Upper lobe of left lung (tissue), 6 donors: ENCODE measurements around the gene VAV2. TPM values are rescaled to one million over a fixed set of nuclear protein-coding genes. Genes with fewer than 3 reads are reported as not detected.

Source experiments
- ATAC-seq, 2 donors: fragments of 200-7000 bp; cut with Tn5 transposase; one replicate each; pipeline ENCODE4 v1.9.1; 2022; ENCODE audit warnings: mild to moderate bottlenecking in 2 of 2, moderate library complexity in 2 of 2; ENCODE audit not compliant: low FRiP score in 2 of 2
- DNase-seq, 2 donors: peaks; one replicate each; pipeline ENCODE4 v3.0.0-alpha.2; 2019 to 2020
- H3K27ac ChIP-seq, 4 donors: fragments of 200-600 bp; sonication (generic); one replicate each; pipeline ENCODE4 v1.5.1; 2016 to 2019
- H3K27me3 ChIP-seq, 4 donors: fragments of 200-600 bp; sonication (generic); one replicate each; pipeline ENCODE4 v1.5.1; 2017 to 2019
- H3K36me3 ChIP-seq, 4 donors: fragments of 200-600 bp; sonication (generic); one replicate each; pipeline ENCODE4 v1.5.1; 2016 to 2019
- H3K4me1 ChIP-seq, 4 donors: fragments of 200-600 bp; sonication (generic); one replicate each; pipeline ENCODE4 v1.5.1; 2018 to 2019
- H3K4me3 ChIP-seq, 4 donors: fragments of 200-600 bp; sonication (generic); one replicate each; pipeline ENCODE4 v1.5.1; 2017 to 2019; ENCODE audit warnings: mild to moderate bottlenecking in 2 of 4, moderate library complexity in 1 of 4
- H3K9me3 ChIP-seq, 4 donors: fragments of 200-600 bp; sonication (generic); one replicate each; pipeline ENCODE4 v1.5.1; 2018 to 2019
- EP300 ChIP-seq, 4 donors: sonication (generic); formaldehyde crosslinking; IDR thresholded peaks; one replicate each; pipeline ENCODE4 v1.5.1; 2017; ENCODE audit warnings: antibody characterized with exemption in 4 of 4, control low read depth in 2 of 4
- POLR2A ChIP-seq, 4 donors: fragments of 450-650 bp; IDR thresholded peaks; one replicate each; pipeline ENCODE4 v1.5.1; 2016 to 2017; ENCODE audit warnings: antibody characterized with exemption in 4 of 4, mild to moderate bottlenecking in 2 of 4
- POLR2AphosphoS5 ChIP-seq, 2 donors: sonication (generic); formaldehyde crosslinking; IDR thresholded peaks; one replicate each; pipeline ENCODE4 v1.5.1; 2017; ENCODE audit warnings: antibody characterized with exemption in 2 of 2
- WGBS, 2 donors: methylation state at CpG; one replicate each; pipeline ENCODE4 v1.1.5; 2017 to 2018; 5-methylcytosine and 5-hydroxymethylcytosine counted together
- total RNA-seq, 6 donors: library from RNA; depleted of rRNA in 4 of 6; stranded (reverse); fragments of >200 nt in 4 of 6; gene quantifications; one replicate each; pipeline versions ENCODE4 v1.1.0 to v1.2.1, GENCODE V29; 2016 to 2021
- TF ChIP-seq, protein P1 (sequence below), 6 experiments: fragments of 450-650 bp in 4 of 6; fragments of 200-600 bp in 2 of 6; sonication (generic) in 2 of 6; IDR thresholded peaks; one replicate each; pipeline ENCODE4 v1.5.1; 2016 to 2019; ENCODE audit warnings: antibody characterized with exemption in 6 of 6
- donor health status: DM: no; HTN: no; CAD: no; lungs with moderate emphysema.
- donor health status: DM: no; HTN: yes; CAD: no; lungs with severe emphysema.

Gene VAV2
- total RNA-seq, 6 donors from 2014 or later: 12.0 to 38.8 (median 22.0) TPM

DNA sequence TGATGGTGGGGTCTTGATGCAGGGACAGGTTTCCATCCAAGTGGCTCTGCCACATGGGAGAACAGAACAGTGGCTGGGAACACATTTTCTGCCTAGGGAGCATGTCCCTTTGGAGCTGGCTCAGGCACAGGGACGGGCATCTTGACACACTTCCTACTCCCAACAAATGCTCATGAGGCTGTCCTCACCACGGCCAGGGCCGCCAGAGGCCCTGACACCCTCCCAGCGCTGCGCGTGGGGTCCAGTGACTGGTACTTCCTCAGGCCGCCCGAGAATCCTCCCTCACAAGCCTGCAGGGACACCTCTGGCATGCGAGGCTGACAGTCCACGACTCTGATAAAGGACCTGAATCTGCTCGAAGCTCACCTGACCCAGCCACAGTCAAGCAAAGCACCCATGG, 193.0 kb downstream of the VAV2 start:
- H3K9me3 ChIP-seq: no peaks in the 10 kb centered on the region
- no peaks in the 10 kb centered on the region for H3K27me3 ChIP-seq
- no peak overlapping the region for H3K4me3 ChIP-seq
- no peaks in the 10 kb centered on the region for H3K4me1 ChIP-seq
- TF ChIP-seq EP300 (IDR thresholded peaks at IDR 0.05) (no peak), POLR2A (IDR thresholded peaks at IDR 0.05) (no peak), POLR2AphosphoS5 (IDR thresholded peaks at IDR 0.05) (no peak)
- TF ChIP-seq, protein P1, sequence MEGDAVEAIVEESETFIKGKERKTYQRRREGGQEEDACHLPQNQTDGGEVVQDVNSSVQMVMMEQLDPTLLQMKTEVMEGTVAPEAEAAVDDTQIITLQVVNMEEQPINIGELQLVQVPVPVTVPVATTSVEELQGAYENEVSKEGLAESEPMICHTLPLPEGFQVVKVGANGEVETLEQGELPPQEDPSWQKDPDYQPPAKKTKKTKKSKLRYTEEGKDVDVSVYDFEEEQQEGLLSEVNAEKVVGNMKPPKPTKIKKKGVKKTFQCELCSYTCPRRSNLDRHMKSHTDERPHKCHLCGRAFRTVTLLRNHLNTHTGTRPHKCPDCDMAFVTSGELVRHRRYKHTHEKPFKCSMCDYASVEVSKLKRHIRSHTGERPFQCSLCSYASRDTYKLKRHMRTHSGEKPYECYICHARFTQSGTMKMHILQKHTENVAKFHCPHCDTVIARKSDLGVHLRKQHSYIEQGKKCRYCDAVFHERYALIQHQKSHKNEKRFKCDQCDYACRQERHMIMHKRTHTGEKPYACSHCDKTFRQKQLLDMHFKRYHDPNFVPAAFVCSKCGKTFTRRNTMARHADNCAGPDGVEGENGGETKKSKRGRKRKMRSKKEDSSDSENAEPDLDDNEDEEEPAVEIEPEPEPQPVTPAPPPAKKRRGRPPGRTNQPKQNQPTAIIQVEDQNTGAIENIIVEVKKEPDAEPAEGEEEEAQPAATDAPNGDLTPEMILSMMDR (IDR thresholded peaks at IDR 0.05): no peak
- DNase-seq (peak in 1 of 2 donors; percentile 65), ATAC-seq (no peak)
- no peak overlapping the region for H3K27ac ChIP-seq
- peaks cover 0 to 16% (median 2%) of the 10 kb centered on the region in 4 donors for H3K36me3 ChIP-seq
- WGBS, 2 donors: 89 to 96% methylated on average over 5 to 11 of the region's 11 CpGs

GRCh38 chr9:133798160-133798559, 194.0 kb downstream of the VAV2 start:
- peak in 1 of 2 donors; percentile 68 for DNase-seq

DNA sequence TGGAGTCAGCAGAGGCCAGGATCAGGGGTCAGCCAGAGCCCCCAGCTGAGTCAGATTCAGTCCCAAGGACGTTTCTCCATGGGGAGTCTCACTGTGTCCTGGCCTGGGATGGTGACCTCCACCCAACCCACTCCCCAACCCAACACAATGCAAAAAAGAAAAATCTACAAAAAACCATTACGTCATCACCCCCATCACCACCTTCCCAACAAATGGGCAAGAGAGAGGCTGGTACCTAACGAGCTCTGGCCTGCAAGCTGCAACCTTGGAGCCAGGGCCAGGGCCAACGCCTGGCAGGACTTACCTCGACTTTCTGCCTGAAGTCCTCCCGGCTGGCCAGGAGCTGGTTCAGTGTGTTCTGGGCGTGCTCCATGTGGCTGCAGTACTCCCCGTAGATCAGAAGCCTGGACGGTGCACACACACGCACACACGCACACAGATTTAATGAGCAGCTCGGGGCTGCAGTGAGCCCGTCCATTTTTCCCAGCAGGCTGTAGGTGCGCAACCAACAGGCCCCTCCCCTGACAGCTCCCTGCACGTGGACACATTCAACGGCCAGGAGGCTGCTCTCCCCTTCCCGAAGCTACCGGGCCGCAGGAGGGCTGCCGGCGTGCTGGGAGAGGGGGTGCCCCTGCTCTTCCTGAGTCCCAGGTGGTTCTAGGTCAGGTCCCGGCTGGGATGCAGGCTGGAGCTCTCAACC, 194.6 kb downstream of the VAV2 start:
- no peak overlapping the region for H3K4me3 ChIP-seq
- H3K27me3 ChIP-seq: no peaks in the 10 kb centered on the region
- no peak for ATAC-seq
- DNase-seq: peak in 1 of 2 donors; percentile 54
- H3K4me1 ChIP-seq: peaks cover 7 to 10% (median 9%) of the 10 kb centered on the region in 4 donors
- H3K27ac ChIP-seq: no peak overlapping the region
- H3K36me3 ChIP-seq: peaks cover 0 to 10% (median 0%) of the 10 kb centered on the region in 4 donors
- H3K9me3 ChIP-seq: no peaks in the 10 kb centered on the region
- WGBS, 2 donors: 83 to 87% methylated on average over 9 to 22 of the region's 22 CpGs
- TF ChIP-seq, protein P1 (IDR thresholded peaks at IDR 0.05): no peak
- TF ChIP-seq POLR2AphosphoS5 (IDR thresholded peaks at IDR 0.05) (no peak), POLR2A (IDR thresholded peaks at IDR 0.05) (no peak), EP300 (IDR thresholded peaks at IDR 0.05) (no peak)

More at GRCh38 chr9:133798160-133798559, 194.0 kb downstream of the VAV2 start:
- Histone ChIP-seq H3K36me3 (peaks cover 0 to 14% (median 2%) of the 10 kb centered on the region in 4 donors), H3K4me3 (no peak overlapping the region), H3K27me3 (no peaks in the 10 kb centered on the region), H3K9me3 (no peaks in the 10 kb centered on the region), H3K4me1 (peaks cover 3 to 5% (median 4%) of the 10 kb centered on the region in 4 donors), H3K27ac (no peak overlapping the region)
- 92 to 93% methylated on average over 8 of the region's 9 CpGs for WGBS, 2 donors
- no peak for ATAC-seq
- TF ChIP-seq POLR2A (IDR thresholded peaks at IDR 0.05): no peak
- TF ChIP-seq POLR2AphosphoS5 (IDR thresholded peaks at IDR 0.05): no peak
- no peak for TF ChIP-seq EP300 (IDR thresholded peaks at IDR 0.05)
- TF ChIP-seq, protein P1 (IDR thresholded peaks at IDR 0.05): no peak

DNA sequence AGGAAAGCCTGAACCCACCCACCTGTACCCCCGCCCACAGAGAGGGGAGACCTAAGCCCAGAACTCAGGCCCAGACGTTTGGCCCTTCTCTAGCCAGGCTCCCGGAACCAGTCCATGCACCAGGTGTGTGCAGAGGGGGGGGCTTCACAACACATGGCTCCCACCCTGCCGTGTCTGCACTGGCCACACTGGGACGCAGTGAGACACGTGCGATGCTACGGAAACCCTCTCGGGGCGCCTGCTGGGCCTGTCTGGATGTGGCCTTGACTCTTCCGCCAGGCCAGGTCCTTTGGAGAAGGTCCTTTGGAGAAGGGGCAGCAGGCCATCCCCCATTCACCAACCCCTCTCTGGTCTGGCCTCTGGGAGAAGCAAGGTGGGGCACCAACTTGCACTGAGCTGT, 195.6 kb downstream of the VAV2 start:
- Histone ChIP-seq H3K27me3 (no peaks in the 10 kb centered on the region), H3K36me3 (peaks cover 0 to 10% (median 3%) of the 10 kb centered on the region in 4 donors), H3K27ac (no peak overlapping the region), H3K4me3 (no peak overlapping the region), H3K4me1 (peaks cover 7 to 10% (median 9%) of the 10 kb centered on the region in 4 donors), H3K9me3 (no peaks in the 10 kb centered on the region)
- TF ChIP-seq POLR2AphosphoS5 (IDR thresholded peaks at IDR 0.05) (no peak), POLR2A (IDR thresholded peaks at IDR 0.05) (no peak), EP300 (IDR thresholded peaks at IDR 0.05) (no peak)
- TF ChIP-seq, protein P1 (IDR thresholded peaks at IDR 0.05): no peak
- 92 to 94% methylated on average over 5 of the region's 11 CpGs for WGBS, 2 donors
- no peak for ATAC-seq
- peak in 1 of 2 donors; percentile 72 for DNase-seq
